Activated CD8-positive, alpha-beta memory T cell treated with anti-CD3 and anti-CD28 coated beads, Interleukin-2, amount 50 U/mL, for 1 hour (primary cell): ENCODE results near the gene SEBOX.

ENCODE experiments used
- DNase-seq: peaks from one replicate; pipeline ENCODE4 v3.0.0-alpha.2; 2020; ENCODE audit errors: extremely low read depth

The SEBOX gene

DNA sequence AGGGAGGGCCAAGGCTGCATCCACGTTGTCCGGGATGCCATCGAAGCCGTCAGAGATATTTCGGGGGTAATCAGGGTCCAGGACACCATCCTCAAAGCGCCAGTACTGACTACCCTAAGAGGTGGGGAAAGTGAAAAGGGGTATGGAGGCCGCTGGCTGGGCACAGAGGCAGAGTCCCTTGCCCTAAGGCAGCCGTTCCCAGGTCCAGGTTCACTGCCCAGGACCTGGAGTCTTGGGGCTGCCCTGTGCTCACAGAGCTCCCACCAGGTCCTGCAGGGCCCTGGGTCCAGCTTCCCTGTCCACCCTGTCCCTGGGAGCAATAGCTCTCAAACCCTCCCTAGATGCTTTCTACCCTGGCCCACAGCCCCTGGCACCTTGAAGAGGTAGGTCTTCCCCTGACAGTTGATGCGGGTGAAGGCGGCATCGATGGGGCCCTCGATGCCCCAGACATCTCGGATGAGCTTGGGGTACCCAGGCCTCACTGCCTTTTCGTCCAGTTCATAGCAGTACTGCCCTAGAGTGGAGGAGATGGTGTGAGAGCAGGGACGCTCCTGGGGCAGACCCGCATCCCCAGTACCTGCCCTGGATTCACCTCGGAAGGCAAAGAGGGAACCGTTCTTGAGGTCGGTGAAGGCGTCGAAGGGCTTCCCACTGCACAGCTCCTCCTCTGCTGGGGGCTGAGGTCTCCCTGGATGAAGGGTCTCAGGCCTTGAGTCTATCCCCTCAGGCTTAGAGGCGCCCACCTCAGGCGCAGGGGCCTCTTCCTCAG lies 4.1 kb upstream of the SEBOX start:
- DNase-seq, result no peak

DNA sequence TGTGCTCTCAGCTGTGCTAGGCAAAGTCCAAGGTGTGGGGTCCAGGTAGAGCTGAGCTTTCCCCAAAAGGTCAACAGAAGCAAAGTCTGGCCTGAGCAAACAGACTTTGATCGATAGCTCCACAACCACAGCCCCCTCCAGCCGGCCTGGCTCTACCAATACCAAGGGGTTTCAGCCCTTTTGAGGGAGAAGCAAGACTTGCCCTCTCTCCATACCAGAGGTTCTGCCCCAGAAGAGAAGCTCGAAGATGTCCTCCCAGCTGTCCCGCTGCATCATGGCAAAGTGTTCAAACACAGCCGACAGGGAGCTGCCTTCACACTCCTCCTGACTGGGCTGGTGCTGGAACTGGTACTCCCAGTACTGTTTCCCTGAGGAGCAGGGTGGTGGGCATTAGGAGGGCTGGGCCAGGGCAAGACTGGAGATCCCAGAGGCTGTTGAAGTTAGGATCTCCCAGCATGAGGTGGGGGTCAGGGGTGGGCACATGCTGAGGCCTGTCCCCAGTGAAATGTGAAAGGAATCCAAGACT lies 3.4 kb upstream of the SEBOX start:
- DNase-seq, result no peak

DNA sequence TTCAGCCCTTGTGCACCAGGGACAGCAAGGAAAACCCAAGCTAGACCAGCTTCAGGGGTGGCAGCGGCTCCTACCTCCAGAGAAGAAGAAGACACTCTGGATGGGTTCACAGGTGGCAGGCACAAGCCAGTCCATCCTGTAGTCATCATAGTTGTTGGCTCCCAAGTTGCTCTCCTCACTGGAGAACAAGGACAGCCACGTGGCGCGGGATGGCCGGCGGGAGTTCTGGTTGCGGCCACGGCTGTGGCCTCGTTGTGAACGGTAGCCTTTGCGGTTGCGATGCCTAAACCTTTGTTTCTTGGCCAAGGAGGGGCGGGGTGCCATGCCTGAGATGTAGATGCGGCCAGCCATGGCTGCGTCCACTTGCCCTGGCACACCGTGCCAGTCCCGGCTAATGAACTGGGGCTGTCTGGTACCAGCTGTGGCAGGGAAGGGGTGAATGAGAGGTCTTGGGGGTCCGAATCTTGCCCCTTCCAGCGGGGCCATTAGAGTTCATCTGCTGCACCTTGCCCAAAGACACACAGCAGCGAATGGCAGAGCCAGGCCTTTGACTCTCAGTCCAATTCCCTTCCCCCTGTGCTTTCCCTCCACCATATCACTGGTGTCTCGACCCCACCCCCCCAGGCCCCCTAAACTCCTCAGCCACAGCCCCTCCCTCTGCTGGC lies 2.8 kb upstream of the SEBOX start:
- DNase-seq, result no peak

DNA sequence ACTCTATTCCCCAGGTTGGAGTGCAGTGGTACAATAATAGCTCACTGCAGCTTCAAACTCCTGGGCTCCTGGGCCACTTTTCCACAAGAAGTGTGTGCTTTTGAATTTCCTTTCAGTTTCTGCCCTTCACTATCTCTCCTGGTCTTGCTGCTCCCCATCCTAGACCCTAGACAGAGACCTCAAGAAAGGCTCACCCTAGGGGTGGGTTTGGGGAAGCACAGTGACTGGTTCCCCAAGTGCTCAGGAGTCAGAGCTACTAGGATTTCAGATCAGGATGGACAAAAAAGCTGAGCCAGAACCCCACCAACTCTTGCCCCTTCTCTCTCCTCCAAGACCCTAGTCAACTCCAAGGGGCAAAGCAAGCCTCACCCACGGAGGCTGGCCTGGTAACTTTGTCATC lies 1.6 kb upstream of the SEBOX start:
- DNase-seq, result no peak

DNA sequence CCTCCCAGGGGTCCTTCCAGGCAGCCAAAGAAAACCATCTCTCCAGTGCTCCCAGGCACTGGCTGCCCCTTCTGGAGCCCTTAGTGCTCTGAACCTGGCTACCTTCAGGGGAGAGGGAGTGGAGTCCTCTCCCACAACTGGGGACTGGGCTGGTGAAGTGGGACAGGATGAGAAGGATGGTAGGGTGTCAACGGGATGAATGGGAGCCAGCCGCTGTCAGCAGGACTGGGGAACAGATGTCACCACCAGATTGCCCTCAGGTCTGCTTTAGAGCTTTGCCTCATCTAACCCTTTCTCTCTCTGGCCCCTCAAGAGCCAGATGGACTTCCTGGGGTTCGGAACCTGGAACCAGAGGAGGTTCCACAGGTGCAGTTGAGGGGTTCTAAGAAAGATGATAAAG lies 488 bp upstream of the SEBOX start:
- no peak for DNase-seq

DNA sequence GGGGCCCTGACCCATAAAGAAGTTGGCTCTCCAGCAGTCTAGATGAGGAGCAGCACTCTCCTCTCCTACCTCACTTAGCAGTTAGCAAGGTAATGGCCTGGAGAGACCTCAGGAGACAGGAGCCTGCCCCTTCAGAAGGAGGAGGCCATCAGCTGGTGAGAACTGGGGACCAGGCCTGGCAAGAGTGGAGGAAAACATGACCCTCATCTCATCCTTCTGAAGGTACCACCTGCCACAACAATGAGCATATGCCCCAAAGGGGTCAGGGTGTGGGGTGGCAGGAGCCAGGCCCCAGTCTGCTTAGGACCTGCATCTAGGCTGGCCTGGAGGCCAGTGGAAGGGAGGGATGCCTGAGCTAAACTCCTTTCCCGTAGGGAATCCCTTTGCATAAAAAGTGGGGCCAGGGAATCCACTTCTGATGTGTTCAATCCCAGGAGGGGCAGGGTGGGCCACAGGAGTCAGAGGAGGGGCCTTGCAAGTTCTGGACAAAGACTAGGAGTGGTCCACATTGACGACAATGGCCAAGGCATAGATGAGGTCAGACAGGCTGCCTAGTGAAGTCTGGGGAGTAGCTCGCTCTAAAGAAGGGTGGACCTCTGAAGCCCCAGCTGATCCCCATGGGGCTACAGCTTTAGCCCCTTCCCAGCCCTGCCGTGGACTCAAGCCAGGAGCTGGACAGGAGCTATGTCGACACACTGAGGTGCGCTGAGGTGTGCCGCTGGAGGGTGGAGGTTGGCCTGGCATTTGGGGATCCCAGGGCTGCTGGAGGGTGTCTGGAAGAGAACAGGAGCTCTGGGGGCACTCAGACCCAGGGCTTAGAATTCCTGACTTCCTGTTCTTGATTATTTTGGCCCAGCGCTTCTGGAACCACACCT lies 986 bp downstream of the SEBOX start:
- DNase-seq, result no peak

DNA sequence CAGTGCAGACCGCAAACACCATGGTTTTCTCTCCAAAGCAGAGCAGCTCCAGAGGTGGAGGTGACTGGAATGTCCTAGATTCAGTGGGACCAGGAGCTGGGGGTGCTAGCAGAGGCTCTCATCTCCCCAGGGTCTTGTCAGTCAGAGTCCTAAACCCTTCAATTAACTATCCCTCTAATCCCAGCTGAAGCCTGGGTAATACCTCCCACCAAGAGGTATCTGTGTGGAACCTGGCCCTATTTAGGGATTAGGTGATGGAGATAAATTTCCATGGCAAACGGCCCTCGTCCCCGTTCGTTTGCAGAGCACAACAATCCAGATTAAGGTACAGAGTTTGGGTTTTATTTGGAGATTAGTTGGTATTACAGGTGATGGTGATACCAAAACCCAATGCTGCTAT lies 1.8 kb downstream of the SEBOX start:
- DNase-seq, result no peak

DNA sequence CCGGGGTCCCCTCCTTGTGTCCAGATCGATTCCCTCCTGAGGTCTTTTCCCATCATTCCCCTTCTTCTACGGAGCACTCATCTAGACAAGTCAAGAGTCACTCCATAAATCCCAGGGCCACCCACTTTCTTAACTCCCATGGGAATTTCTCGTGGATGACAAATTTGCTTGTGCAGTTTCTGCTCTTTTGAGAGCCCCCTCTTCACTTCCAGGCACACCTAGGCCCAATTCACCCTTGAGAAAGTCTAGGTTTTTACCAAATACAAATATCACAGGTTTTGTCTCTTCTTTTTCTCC lies 7.2 kb downstream of the SEBOX start:
- DNase-seq, result no peak

DNA sequence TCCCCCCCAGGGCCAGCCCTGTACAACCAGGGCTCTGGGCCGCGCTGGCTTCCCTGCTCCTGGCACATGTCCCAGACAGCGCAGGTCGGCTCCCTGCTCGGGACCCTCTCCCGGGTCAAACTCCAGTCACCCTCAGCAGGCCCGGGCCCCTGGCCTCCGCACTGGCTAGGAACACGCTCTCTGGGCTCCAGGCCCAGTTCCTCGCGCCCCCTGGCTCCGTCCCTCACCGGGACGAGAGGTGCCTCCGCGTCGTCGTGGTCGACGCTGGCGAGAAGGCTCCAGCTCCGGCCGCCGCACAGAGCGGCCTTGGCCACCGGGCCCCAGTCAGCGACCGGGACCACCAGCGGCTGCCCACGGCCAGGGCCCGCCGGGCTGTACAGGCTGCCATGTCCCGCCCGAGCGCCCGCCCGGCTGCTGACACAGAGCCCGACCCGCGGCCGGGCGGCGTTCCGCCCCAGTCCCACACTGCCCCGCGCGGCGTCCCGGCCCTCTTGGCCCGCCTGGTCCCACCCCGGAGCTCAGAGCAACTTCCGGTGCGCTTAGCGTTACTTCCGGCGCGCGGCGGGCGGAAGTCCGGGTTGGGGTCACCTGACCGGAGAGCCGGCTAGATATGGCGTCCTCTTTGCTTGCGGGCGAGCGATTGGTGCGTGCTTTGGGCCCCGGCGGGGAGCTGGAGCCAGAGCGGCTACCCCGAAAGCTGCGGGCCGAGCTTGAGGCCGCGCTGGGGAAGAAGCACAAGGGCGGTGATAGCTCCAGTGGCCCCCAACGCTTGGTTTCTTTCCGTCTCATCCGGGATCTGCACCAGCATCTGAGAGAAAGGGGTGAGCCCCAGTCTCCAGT lies 7.7 kb downstream of the SEBOX start, which contains the start of gene POLDIP2:
POLDIP2 (minus strand) TSS at position 467 of the 840 bp plus-strand sequence; CDS start at position 388, 79 bp downstream.
- DNase-seq, result peak; percentile 81

DNA sequence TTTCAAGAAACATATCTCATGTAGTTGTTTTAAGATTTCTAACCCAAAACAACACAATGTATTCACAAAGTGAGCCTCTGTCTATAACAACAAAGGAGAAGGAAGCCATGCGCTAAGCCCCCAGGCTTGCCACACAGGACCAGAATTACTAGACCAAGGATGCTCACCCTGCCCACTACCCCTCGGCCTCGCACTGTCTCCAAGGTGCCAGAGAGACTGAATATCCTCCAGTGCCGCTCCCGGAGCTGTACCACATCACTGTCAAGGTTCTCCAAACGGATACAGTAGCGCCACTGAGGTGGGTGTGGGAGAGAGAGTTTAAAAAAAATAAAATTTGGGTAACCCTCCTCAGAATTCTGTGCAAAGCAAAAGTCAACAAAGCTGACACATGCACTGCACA lies 14.7 kb downstream of the SEBOX start:
- no peak for DNase-seq

DNA sequence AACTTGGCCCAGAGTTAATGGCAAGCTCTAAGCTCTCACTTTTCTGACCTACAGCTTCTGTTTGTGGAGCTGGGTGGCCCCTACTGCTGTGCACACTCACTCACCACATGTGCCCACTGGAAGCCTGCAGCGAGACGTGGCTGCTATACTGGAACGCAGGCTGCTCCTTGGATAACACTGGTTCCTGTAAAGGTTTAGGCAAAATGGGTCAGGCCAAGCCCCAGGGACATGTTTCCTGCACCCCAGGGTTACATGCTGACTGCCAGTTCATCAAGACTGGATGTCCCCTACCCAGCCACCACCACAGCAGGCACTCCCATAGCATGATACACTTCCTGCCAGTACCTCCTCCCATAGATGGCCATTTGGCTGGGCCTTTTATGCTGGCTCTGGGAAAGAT lies 16.0 kb downstream of the SEBOX start:
- no peak for DNase-seq

DNA sequence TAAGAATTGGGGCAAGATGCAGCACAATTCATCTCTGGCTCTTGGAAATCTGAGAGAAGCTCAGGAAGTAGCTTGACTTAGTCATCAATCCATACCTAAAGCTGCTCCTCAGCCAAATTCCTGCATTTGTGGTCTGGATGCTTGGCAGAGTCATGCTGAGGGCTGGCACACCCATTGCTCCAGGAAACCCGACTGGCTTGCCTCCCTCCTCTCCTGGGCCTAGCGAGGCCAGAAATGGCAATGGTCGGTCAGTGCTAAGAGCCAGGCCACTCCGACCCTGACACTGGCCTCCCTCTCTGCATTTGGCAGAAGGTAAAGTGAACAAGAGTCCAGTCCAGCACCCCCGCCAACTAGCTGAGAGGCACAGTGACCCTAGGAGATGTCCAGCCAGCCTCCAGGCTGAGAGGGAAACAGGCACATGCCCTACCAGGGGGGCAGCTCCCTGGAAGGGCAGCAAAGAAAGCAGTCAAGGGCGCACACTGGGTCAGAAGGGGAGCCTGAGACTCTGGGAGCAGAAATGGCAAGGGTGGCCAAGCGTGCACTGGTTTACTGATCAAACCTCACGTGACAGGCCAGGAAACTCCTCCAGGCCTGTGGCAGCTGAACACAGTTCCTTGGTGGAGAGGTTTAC lies 17.6 kb downstream of the SEBOX start:
- no peak for DNase-seq

DNA sequence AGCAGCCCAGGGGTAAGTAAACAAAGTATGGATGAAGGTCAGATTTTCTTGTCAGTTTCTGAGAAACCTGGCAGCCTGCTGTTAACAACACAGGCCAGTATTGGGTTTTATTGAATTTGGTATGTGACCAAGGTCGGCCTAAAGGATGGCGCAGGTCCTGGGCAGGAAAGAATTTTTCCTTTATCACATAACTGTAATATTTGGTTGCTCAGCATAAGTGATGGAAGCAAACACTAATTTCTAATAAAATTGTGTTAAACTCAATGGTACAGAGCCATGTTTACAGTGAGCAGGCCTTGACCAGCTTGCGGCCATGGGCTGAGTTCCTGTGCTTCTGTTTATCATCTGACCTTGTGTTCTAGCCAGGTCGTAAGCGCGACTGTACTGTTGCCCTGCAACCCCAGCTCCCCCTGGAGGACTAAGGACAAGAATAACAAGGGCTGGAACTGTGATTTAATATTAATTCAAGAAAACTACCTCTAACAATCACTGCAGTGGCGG lies 18.2 kb downstream of the SEBOX start:
- no peak for DNase-seq

DNA sequence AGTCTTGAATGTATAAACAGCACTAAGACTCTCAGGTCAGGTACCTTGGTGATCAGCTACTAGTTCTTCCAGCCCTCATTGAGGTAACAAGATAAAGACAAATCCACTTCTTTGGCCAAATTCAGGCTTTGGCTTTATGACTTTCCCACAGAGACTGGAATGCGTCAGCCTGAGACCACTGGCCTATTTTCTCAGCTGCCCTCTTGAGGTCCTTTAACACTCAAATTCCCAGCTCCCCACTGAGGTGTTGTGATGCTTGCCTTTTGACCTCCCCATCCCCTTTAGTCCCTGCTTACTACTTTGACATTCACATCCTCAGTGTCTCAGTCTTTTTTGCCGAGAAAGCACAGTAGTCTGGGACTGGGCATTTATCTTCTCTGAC lies 18.8 kb downstream of the SEBOX start:
- DNase-seq, result no peak

DNA sequence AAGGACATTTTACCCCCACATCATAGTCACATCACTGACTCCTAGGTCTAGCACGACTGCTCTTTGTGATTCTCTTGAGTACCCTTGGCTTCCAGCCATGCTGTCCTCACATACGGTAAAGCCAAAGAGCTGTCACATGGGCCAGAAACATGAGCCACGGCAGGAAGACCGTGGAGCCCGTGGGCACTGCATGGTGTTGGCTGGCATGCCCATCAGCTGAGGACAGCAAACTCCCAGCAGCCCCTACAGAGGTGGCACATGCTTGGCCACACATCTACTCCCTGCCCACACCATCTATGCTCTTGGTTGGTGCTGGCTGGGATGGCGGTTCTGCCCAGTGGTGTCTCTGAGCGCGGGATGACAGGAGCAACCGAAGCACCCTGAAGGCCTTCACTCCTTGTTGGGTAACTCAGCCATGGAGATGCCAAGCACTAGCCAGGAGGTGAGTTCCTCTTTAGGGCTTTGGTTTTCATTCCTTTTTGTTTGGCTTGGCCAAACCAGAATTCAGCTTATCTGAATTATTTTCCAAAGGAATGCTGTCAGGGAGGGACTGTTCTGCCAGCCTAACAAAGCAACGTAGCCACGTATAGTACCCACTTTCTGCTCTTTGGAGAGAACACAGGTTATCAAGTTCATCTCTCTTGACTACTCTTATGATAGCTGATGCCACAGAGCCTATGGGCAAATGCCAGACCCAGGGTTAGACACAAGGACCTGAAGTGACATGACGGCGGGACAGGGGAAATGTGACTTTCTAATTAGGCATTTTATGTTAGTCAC lies 19.4 kb downstream of the SEBOX start:
- no peak for DNase-seq

DNA sequence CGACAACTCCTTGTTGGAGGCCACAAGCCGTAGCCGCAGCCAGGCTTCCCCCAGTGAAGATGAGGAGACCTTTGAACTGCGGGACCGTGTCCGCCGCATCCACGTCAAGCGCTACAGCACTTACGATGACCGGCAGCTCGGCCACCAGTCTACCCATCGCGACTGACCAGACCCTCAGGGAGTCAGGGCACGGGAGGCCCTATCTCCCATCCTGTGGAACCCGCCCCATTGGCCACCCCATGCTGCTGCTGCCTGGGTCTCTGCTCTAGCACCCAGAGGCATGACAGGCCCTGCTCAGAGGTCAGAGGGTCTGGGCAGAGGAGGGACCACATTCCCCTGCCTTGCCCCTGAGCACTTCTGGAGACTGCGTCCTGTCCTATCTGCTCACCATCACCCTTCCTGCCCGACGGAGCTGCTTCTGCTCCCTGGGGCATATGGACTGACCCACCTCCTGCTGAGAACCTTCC lies 20.5 kb downstream of the SEBOX start:
- DNase-seq, result no peak

DNA sequence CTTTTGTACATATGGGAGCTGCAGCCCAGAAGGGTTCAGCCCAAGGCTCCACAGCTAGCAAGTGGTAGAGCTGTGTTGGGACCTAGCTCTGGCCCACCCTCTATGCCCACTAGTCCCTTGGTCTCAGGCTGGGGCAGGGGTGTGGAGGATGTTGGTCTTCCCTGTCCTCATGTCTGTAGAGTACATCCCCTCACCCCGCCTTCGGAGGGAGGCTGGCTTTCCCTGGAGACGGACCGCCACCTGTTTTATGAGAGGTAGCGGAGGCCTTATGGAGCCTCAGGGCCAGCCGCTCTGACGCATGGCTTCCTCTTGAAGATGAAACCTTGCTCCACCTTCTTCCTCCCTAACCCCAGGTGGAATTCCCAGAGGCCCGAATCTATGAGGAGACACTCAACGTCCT lies 21.0 kb downstream of the SEBOX start:
- no peak for DNase-seq

DNA sequence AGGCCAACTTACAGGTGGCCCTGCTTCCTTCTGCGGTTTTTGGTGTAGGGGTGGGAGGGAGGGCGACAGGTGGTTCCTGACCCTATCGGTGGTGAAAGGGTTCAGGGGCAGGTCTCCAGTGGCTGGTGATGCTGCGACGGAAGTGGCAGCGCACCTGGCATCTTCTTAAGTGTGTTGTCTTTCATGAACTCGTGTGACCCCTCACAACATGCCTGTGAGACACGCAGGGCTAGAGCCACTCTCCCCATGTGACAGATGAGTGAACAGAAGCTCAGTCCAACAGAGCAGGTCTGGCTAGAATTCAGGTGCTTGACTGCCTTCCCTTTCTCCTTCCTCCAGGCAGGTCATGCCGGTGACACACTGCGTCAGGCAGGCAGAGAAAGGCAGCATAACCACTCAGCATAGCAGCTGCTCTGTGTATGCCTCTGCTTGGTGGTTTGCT lies 21.5 kb downstream of the SEBOX start:
- DNase-seq, result no peak

DNA sequence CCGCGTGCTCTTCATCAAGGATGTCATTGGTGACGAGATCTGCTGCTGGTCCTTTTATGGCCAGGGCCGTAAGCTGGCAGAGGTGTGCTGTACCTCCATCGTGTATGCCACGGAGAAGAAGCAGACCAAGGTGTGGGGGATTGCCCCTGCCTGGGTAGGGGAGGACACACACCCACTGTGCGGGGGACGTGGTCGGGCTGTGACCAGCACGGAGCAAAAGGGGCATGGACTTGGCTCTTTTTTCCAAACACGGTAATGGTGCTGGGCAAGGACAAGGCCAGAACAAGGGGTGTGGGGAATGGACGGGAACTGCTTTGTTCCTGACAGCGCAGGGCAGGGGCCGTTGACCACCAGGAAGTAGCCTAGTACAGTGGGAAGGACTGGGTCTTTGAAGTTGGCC lies 22.7 kb downstream of the SEBOX start:
- no peak for DNase-seq

DNA sequence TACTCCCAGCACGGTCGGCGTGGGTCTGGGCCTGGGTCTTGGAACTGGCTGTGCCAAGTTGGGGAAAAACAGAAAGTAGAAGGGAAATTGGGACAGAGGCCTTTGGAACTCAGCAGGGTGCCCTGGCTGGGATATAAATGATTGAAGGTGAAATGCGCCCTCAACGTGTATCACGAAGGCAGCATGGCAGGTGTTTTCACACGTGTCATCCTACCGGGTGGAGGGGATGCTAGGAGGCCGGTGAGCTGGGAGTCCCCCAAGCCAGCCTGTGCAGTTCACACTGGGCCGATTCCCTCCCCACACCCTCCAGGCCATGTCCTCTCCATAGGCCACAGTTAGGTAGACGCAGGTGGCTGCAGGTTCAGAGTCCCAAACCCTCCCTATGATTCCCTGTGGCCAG lies 23.5 kb downstream of the SEBOX start:
- DNase-seq, result no peak
